Right atrium auricular region (tissue), 2 donors: ENCODE data around the gene MYF5. TPM values are rescaled to one million over a fixed set of nuclear protein-coding genes. Genes with fewer than 3 reads are reported as not detected.

Source experiments
- DNase-seq: peaks from one replicate; pipeline ENCODE4 v3.0.0-alpha.2; 2019; ENCODE audit warnings: low spot score
- H3K27ac ChIP-seq, 2 donors: fragments of 200-600 bp; sonication (generic); 1 replicate in 1 of 2; 2 replicates in 1 of 2; pipeline ENCODE4 v1.5.1; 2016 to 2019
- H3K27me3 ChIP-seq, 2 donors: fragments of 200-600 bp; sonication (generic); one replicate each; pipeline versions ENCODE4 v1.5.1 to v1.6.0; 2017 to 2019
- H3K36me3 ChIP-seq: fragments of 200-600 bp; sonication (generic); one replicate; pipeline ENCODE4 v1.5.1; 2016
- H3K4me1 ChIP-seq, 2 donors: fragments of 200-600 bp; sonication (generic); one replicate each; pipeline versions ENCODE4 v1.5.1 to v1.6.0; 2017 to 2019
- H3K4me3 ChIP-seq, 2 donors: fragments of 200-600 bp; sonication (generic); 1 replicate in 1 of 2; 2 replicates in 1 of 2; pipeline ENCODE4 v1.5.1; 2017 to 2019; ENCODE audit warnings: mild to moderate bottlenecking in 1 of 2, moderate library complexity in 1 of 2
- H3K9me3 ChIP-seq, 2 donors: fragments of 200-600 bp; sonication (generic); one replicate each; pipeline ENCODE4 v1.5.1; 2019
- CTCF ChIP-seq, 2 donors: fragments of 200-600 bp; sonication (generic); IDR thresholded peaks; one replicate each; pipeline ENCODE4 v1.5.1; 2019; ENCODE audit warnings: antibody characterized with exemption in 2 of 2
- total RNA-seq, 2 donors: library from RNA; depleted of rRNA; stranded (reverse); fragments of >200 nt; gene quantifications; one replicate each; pipeline ENCODE4 v1.1.0, GENCODE V29; 2016

MYF5 gene
- total RNA-seq, 2 donors from 2014 or later: not detected

- Histone ChIP-seq H3K4me3 (no peak overlapping the region), H3K36me3 (no peaks in the 10 kb centered on the region), H3K9me3 (no peaks in the 10 kb centered on the region), H3K27me3 (no peaks in the 10 kb centered on the region), H3K27ac (no peak overlapping the region), H3K4me1 (no peaks in the 10 kb centered on the region)
- DNase-seq: no peak
- no peak for TF ChIP-seq CTCF (IDR thresholded peaks at IDR 0.05)
Observed at GRCh38 chr12:80721326-80721725, 4.6 kb downstream of the MYF5 start.

- Histone ChIP-seq H3K4me3 (no peak overlapping the region), H3K36me3 (no peaks in the 10 kb centered on the region), H3K27ac (no peak overlapping the region), H3K4me1 (no peaks in the 10 kb centered on the region), H3K27me3 (no peaks in the 10 kb centered on the region), H3K9me3 (no peaks in the 10 kb centered on the region)
- no peak for TF ChIP-seq CTCF (IDR thresholded peaks at IDR 0.05)
- no peak for DNase-seq
Observed at GRCh38 chr12:80745851-80746505, 29.3 kb downstream of the MYF5 start.

GRCh38 chr12:80747800-80748199 lies 31.1 kb downstream of the MYF5 start:
- DNase-seq: no peak
- Histone ChIP-seq H3K9me3 (no peaks in the 10 kb centered on the region), H3K36me3 (no peaks in the 10 kb centered on the region), H3K27ac (no peak overlapping the region), H3K4me1 (no peaks in the 10 kb centered on the region), H3K27me3 (no peaks in the 10 kb centered on the region), H3K4me3 (no peak overlapping the region)
- TF ChIP-seq CTCF (IDR thresholded peaks at IDR 0.05): no peak

- Histone ChIP-seq H3K4me3 (no peak overlapping the region), H3K9me3 (no peaks in the 10 kb centered on the region)
- no peak for DNase-seq
Observed at GRCh38 chr12:80749456-80749855, 32.7 kb downstream of the MYF5 start.

GRCh38 chr12:80752464-80752863 lies 35.8 kb downstream of the MYF5 start:
- Histone ChIP-seq H3K9me3 (no peaks in the 10 kb centered on the region), H3K36me3 (no peaks in the 10 kb centered on the region), H3K27me3 (no peaks in the 10 kb centered on the region), H3K4me1 (no peaks in the 10 kb centered on the region), H3K4me3 (no peak overlapping the region), H3K27ac (no peak overlapping the region)
- TF ChIP-seq CTCF (IDR thresholded peaks at IDR 0.05): no peak
- DNase-seq: no peak

More at GRCh38 chr12:80749456-80749855, 32.7 kb downstream of the MYF5 start:
- no peaks in the 10 kb centered on the region for H3K36me3 ChIP-seq
- H3K4me1 ChIP-seq: no peaks in the 10 kb centered on the region
- H3K27me3 ChIP-seq: no peaks in the 10 kb centered on the region
- no peak overlapping the region for H3K27ac ChIP-seq
- TF ChIP-seq CTCF (IDR thresholded peaks at IDR 0.05): no peak

- no peak overlapping the region for H3K27ac ChIP-seq
- no peak overlapping the region for H3K4me3 ChIP-seq
- no peak for TF ChIP-seq CTCF (IDR thresholded peaks at IDR 0.05)
- no peaks in the 10 kb centered on the region for H3K36me3 ChIP-seq
- no peaks in the 10 kb centered on the region for H3K9me3 ChIP-seq
- H3K4me1 ChIP-seq: no peaks in the 10 kb centered on the region
- no peak for DNase-seq
- no peaks in the 10 kb centered on the region for H3K27me3 ChIP-seq
Observed at GRCh38 chr12:80754274-80754673, 37.6 kb downstream of the MYF5 start.
